IPS DF 19.7 (cell line): ENCODE results near the gene IGFBP2.

Experiments used
- DNase-seq: peaks from one replicate; pipeline ENCODE4 v3.0.0-alpha.2; 2013; ENCODE audit warnings: low read depth, low spot score

The IGFBP2 gene

GRCh38 chr2:216701544-216701943, 68.3 kb downstream of the IGFBP2 start:
- DNase-seq: no peak

- DNase-seq: no peak
Observed at GRCh38 chr2:216702756-216703155, 69.5 kb downstream of the IGFBP2 start.

DNA sequence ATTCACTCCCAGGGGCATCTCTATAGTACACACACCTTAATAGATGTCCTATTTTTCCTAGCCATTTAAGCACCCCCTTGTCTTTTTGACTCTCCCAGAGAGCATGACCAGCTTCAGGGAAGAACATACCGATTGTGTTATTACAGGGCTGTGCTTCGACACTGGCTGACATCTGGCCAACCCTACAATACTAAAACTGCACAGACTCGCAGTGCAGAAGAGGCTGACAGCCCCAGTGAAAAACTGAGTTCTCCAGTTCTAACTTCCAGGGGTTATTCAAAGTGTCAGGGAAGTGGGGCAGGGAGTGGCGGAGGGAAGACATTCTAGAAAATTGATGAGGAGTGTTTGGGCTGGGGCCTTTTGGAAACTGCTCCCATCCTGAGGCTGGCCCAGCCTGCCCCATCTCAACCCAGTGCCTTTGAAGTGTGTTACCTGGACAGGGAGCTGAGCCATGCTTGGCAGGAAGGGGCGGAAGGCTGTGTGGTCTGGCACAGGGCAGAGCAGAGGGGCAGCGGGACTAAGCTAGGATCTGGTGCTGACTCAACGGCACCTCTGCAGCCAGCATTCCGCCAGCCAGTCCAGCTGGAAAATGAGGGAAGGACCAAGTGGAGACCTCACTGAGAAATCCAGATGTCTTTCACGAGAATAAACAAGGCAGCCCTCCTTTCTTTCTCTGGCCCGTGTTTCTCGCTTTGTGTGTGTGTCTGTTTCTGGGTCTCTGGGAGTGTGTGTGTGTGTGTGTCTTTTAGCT, 77.5 kb downstream of the IGFBP2 start:
- no peak for DNase-seq

DNA sequence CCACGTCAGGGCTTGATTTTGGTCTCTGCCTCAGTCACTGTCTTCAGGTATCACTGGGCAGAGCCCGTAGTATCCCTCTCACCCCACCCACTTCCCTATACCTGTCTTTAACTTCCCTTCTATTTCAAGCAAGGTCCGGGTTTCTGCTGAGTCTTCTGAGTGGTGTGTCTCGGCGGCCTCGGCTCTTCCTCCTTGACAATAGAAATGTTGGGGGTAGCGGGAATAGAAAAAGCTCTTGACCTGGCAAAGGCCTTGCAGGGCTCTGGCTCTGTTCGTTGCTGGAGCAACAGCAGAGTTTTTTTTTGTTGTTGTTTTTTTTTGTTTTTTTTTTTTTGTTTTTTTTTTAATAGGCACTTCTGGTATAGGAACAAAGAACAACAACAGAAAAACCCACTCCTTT, 78.1 kb downstream of the IGFBP2 start:
- DNase-seq: no peak

DNA sequence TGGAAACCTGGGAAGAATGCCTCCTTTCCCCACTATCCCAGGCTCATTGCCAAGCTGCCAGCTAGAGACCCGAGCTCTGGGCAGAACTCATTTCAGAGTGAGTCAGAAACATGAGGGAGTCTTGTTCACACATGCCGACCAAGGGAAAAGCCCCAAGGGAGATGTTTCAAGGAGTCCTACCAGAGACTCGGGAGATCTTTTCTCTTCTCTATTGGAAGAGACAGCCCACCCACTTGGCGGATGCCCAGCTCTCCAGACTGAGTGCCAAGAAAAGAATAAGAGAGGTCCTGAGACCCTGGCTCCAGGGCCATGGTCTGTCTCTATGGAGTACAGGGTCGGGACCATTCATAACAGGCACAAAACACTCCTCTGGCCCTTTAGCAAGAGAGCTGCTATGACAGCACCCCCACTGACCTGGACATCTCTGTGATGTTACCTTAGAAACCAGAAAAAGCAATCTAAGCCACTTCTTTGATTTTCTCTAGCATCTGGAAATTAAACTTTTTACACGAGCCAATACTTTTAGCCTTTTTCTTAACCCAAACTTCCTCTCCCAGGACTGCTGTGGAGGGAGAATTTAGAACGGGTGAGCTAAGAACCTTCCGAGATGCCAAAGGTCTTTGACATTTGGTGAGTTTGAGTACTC, 80.6 kb downstream of the IGFBP2 start:
- DNase-seq: no peak
